HG02840 (cell line): ENCODE measurements around the gene DZIP1L.
A peak's percentile ranks its signal among the peaks of the same experiment; 100 is the strongest.

ENCODE experiments used
- ATAC-seq: cut with Tn5 transposase; IDR thresholded peaks from one replicate; pipeline ENCODE4 v1.9.1; 2021; ENCODE audit warnings: mild to moderate bottlenecking, moderate library complexity, moderate number of reproducible peaks; ENCODE audit not compliant: unreplicated experiment, low FRiP score

The DZIP1L gene

DNA sequence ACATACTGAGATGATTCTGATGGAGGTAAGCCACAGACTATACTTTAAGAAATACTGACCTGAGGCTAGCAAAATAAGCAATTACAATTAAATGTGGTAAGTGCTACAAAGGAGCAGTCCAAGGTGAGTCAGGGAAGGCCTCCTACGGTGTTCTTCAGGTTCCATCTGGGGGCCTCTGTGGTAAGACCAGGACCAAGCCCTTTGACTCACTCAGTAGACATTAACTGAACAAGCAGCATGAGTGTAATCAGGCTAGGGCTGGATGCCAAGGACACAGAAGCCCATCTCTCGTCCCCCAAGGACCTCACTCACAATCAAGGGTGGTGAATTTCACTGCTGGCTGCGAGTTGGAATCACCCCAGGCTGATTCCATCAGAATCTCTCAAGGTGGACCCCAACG is 37.3 kb downstream of the DZIP1L start:
- ATAC-seq: no peak

DNA sequence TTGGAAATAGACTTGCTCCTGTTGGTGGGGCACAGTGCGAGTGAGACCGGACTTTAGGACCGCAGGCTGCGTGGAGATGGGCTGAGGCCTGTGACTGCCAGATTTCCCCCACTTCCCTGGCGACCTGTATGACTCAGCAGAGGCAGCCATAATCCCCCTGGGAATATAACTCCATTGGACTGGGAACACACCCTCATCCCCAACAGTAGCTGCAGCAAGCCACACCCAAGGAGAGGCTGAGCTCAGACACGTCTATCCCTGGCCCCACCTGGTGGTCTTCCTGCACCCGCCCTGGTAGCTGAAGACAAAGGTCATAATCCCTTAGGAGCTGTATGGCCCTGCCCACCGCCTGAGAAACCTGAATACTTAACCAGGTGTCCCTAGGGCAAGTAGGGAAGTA is 42.6 kb downstream of the DZIP1L start:
- ATAC-seq: no peak

DNA sequence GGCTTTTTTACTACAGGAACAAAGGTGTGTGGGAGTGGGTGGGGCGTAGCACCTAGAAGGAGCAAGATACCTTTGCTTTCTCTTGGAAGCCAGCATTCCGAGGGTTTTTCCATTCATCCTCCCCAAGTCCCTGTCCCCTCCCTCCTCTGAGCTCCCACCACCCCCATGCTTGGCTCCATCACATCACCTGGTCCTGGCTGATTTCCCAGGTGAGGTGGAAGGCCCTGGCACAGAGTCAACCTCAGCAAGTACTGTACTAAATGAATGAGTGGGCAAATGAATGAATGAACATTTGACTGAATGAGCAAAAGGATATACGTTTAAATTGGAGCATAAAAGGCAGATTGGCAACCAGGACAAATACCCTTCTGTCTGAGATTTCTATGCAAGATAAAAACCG is 45.4 kb downstream of the DZIP1L start:
- no peak for ATAC-seq

DNA sequence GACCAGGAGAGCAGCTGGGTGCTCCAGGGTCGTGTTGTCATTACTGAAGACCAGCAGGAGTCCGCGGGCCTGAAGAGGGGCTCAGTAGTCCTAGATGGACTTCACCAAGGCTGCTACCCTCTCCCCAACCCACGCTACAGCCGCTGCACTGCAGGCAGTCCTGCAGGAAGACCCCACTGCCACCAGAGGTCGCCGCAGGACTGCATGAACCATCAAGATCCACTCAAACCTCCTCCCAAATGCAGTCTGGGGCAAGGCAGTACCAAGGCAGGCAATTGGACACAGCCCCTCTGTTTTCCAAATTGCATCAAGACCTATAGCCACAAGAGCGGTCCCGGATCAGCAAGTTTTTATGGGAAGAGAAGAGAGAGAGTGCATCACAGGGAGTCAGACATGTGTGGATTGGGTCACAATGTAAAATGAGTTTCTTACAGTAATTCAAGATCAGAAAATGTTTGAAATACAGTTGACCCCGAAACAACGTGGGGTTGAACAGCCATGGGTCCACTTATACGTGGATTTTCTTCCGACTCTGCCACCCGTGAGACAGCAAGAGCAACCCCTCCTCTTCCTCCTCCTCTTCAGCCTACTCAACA is 46.7 kb downstream of the DZIP1L start:
- no peak for ATAC-seq

DNA sequence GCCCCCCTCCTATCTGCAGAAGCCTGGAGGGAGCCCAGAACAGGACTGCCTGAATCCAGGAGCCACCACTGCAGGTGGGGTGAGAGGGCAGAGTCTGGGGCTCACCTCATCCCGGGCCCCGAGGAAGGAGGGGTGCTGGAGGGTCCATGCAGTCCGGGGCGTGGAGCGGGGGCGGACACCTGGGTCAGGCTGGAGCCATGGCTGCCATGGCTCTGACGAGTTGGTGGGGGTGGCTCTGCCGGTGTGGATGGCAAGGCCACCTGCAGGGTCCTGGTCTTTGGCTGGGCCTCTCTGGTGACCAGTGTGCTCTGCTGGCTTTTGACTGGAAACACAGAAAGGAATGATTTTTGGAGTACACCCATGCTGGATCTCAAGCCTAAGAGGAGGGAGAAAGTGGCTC is 47.4 kb downstream of the DZIP1L start:
- ATAC-seq: no peak

DNA sequence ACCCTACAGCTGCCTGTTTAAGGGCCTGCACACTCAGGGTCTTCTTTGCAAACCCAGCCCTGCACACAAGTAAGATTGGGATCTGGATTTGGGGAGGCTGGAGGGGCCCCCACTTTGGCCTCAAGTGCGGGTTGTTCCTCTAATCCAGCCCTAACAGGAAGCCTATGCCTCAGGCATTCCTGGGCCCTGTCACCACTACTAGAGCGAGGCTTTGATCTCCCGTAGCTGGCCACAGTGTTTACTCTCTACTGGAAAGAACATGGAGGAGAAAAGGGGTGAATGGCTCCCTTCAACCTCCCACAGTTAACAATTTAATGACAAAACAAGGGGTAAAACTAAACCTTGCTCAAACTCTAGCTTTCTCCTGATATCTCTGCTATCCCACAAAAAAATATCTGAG is 48.4 kb downstream of the DZIP1L start:
- no peak for ATAC-seq

DNA sequence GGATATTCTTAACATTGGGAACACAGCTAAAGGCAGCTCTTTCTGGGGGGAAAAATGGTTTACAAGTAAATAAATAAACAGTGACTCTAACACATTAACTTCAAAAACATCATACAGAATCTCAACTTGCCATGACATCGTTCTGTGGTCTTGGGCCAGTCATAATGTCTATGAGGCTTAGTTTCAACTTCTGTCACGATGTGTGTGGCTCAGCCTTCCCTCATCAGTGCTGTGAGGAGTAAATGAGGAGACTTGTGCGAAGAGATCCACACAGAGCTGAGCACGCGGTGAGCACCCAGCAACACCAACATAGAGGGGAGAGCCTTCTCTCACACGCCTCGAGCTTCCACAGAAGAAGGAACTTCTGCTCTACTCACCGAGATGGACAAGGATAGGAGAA is 49.0 kb downstream of the DZIP1L start:
- peak; percentile 79 for ATAC-seq

DNA sequence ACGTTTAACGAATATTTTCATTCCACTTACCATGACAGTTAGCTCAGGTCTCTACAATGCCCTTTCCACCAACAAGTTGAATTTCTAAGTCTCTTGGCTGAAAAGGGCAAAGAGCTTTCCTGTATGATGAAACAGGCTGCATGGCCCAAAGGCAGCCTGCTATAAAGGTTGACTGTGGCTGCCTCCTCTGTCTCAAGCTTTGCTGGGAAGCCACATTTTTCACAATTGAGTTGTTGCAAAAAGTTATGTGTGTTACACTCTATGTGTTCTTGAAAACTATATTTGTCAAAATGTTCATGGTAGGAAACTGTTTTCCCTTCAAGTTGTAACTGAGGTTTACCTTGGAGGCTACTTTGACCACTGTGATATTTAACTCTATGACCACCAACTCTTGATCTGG is 49.5 kb downstream of the DZIP1L start:
- ATAC-seq: peak; percentile 18

DNA sequence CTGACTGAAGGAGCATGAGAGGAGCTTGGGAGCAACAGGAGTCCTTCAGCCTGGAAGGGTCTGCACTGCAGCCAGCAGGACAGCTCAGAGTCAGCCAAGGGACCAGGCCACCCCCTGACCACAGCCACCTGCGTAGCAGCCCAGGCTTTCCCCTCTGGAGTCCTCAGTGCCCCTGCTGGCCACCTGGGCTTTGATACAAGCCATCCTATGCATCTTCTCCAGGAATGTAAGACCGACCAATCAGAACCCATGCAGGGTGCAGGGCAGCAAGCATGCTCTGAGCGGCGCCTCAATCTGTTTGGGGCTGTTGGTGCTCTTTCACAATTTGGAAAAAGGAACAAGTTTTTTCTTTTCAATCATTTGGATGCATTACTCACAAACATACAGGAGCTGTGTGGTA is 52.0 kb downstream of the DZIP1L start:
- ATAC-seq: no peak

DNA sequence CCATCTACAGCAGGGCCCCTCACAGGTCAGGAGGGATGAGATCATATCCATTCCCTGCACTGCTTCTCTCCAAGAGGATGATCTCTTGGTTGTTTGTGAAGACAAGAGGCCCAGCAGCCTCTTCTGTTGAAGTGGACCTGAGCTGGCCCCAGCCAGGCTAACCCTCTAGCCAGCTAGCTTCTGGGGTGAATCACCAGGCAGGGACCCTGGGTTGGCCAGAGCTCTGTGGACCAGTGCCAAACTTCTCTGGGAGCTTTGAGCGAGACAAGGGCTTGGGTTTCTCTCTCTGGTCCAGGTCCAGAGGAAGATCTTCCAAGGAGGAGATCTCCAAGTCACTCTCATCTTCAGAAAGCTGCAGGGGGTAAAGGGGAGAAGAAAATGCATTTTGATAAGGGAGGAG is 52.8 kb downstream of the DZIP1L start:
- no peak for ATAC-seq

DNA sequence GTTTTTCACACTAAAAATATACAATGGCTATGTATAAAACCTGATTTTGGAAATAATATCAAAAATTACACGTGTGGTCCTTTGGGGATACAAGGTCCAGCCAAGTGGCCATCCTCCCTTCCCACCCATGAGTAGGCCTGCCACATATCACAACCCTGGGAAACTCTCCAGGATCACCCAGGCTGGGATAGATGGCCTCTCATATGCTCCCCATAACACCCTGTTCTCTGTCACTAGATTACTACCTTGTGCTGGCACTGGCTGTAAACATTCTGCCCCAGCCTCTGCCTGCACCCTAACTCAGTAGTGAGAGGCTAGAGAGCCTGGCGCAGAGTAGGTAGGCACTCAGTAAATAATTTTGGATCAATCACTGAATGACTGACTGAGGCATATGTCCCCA is 53.4 kb downstream of the DZIP1L start:
- ATAC-seq: no peak

DNA sequence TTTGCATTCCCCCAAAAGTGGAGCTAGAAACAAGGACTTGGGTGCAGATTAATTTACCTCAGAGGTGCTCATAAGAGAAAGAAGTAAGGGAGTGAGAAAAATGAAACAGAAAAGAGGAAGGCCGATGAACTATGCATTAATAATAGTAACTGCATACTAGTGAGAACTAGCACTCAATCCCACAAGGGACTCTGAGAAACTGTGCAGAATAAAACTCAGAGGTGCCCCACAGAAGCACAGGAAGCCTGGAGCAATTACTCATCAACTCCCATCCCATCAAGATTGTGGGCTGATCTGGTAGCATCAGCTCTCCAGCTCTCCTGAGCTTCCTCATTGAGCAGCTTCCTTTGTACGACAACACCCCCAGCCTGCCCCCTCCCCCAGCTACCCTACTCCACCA is 54.6 kb downstream of the DZIP1L start:
- ATAC-seq: no peak

DNA sequence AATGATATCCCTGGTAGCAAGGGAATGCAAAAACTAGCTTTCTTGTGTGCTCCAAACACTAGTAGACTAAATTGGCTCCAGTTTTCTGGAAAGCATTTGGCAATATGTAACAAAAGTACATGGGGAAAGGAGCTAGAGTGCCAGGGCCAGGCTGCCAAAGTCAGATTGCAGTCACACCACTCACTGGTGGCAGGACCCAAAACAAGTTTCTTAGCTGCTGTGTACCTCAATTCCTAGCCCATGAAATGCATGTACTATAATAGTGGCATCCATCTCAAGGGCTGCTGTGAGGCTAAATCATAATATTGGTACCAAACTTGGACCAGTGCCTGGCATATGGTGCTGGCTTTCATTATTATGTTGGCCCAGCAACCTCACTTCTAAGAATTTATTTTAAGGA is 56.1 kb downstream of the DZIP1L start:
- no peak for ATAC-seq

DNA sequence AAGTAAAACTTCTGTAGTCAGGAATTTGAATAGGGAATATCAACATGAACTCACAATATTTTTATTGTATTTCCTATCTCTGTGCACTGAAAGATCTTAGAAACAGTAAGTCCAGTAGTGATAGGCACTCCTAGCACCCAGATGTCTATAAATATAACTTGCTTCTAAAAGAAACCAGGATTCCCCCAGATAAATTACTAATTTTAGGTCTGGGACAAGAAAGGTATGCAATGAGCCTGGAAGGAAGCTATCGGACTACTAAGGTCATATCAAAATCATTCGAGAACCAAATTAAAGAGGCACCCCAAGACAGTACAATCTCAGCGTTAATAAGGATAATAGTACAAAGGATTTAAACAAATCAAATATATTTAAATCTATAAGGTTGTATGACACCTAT is 58.0 kb downstream of the DZIP1L start:
- no peak for ATAC-seq

DNA sequence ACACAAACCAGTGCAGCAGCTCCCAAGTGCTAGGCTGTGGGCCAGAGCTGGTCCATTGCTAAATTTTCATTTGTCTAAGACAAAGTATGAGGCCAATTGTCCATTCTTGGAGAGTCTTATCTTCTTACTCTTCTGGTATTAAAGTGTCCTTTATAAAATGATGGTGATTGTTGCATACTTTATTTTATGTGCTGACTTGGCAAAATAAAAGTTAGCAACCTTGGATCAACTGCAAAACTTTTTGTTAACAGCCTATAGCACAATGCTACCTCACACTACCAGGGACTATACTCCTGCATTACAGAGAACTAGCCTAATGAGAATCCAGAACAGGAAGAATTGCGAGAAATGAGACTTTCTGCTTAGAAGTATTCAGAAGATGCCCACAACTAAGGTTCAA is 61.4 kb downstream of the DZIP1L start:
- ATAC-seq: no peak

DNA sequence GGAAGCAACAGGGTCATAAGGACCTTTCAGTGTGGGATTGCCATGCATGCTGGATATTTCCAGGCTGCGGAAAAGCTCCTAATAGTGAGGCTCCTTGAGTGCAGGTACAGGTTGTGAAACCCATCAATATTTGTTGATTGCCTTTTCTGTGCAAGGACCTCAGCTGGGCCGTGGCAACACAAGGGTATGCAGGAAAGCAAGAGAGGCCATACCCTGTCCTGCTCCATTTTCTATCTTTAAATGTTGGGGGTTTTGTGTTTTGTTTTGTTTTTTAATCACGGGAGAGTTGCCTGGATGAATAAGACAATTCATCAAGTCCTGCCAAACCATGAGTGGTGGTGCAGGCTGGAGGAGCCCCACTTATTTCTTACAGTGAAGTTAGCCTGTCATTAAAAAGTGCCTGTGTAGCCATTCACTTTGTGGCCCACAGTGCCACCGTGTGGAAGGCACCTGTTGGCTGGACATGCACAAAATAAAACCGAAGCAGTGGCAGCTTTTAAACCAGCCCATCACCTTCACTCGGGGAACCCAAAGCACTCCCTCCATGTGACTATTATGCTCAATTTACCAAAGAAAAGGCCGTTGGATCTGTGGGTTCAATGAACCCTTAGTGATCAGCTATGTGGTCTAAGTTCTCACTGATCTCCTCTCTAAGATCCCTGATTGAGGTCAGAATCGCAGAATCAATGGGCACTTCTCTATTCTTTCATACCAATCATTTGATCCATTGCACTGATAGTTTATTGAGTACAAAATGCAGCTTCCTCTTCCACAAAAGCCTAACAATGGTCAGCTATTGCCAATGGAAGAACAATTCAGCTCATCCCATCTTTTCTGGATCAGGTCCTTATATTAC is 63.2 kb downstream of the DZIP1L start:
- peak; percentile 69 for ATAC-seq

DNA sequence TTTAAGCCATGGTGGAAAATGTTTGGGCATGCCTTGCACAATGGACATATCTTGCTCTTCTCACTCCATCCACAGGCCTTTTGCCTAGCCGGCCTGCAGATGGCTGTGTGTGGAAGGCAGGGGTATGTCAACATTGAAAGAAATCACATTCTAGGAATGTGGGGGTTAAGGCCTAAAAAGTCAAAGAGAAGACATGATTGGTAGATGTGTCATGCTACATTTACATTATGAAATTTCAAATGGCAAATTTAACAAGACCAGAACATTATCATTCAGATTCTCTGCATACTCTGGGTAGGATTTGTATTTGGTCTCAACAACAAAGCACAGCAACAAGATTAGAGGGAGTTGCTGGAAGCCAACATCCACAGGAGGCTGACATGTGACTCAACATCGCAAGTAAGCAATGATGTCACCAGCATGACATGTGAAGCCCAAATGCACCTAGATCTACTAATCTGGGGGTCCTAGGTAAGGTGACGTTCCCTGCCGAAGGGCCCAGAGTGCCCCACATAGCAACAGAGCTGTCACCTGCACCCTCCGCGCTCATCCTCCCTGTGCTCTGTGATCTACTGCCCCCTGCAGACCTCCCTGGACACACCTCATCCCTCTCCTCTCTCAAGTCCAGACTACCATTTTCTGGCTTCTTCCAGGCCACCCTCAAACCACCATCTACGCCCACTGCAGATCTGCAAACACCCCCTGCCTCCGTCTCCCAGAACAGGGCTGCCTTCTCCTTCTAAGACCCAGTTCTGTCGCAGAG is 66.1 kb downstream of the DZIP1L start:
- no peak for ATAC-seq

DNA sequence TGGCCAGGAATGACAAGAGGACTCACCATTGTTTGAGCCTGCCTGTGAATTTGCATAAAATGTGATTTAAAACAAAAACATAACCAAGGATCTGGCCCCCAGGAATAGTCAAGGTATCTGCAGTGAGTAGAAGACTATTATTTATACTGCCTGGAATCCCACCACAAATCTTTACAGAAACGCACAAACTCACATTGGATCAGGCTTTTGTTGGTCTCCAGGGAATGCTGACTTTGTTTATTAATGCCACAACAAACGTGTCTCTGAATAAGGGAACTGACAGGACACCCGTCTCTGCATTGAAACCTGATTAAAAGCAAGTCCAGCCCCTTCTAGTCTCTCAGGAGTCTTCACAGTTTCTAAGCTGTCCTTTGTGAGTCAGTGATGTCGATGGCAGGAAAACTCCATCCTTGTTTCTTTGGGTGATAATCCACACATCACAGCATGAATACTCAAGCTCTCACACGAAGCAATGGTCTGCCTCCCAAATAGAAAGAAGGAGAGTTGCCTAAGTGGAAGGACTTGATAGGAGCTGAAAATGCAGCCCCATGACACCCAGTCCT is 67.7 kb downstream of the DZIP1L start:
- no peak for ATAC-seq

DNA sequence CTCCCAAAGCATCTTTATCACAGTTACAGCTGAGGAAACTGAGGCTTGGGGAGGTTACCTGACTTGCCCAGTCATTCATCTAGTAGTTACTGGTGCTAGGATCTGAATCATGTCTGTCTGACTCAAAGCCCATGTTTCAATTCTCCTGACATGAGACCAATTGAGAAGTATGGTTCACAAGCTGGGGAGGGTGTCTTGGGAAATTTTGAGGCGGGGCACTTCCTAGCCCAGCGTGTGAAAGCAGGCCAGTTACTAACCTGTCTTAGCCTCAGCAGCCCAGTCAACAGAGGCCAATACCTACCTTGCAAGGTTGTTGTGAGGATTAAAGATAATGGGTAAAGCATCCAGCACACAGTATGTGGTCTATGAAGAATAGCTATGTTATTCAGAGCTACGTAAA is 68.5 kb downstream of the DZIP1L start:
- peak; percentile 59 for ATAC-seq

DNA sequence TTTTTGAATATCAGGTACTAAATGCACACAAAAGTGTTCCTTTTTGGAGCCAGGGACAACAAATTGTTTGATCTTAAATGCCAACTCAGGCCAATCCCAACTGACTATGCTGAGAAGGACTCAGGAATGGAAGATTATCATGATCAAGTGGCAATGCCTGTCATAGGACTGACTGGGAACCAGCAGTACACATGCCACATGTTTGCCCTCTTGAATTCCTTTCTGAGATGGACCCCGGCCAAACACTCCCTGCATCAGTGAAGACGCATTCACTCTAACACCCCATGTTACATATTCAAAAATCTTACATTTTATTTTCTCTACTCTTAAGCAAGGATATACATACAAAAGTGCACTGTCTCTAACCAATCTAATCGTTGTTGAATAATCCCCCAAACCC is 69.3 kb downstream of the DZIP1L start:
- no peak for ATAC-seq
